Ovary (tissue), 3 donors: Measurements from ENCODE around the gene HGF.

Experiments used
- EP300 ChIP-seq: sonication (generic); formaldehyde crosslinking; IDR thresholded peaks from one replicate; pipeline ENCODE4 v1.6.1; 2017; ENCODE audit warnings: antibody characterized with exemption
- POLR2A ChIP-seq: fragments of 450-650 bp; IDR thresholded peaks from one replicate; pipeline ENCODE4 v1.6.1; 2017; ENCODE audit warnings: antibody characterized with exemption, mild to moderate bottlenecking, moderate library complexity
- TF ChIP-seq, protein P1 (sequence below), 3 donors: fragments of 450-650 bp in 2 of 3; fragments of 200-600 bp in 1 of 3; IDR thresholded peaks; one replicate each; pipeline versions ENCODE4 v1.5.1 to v1.8.0; 2016 to 2022; ENCODE audit warnings: antibody characterized with exemption in 3 of 3, mild to moderate bottlenecking in 1 of 3
- donor health status: DM: no; HTN: no; CAD: no.

DNA sequence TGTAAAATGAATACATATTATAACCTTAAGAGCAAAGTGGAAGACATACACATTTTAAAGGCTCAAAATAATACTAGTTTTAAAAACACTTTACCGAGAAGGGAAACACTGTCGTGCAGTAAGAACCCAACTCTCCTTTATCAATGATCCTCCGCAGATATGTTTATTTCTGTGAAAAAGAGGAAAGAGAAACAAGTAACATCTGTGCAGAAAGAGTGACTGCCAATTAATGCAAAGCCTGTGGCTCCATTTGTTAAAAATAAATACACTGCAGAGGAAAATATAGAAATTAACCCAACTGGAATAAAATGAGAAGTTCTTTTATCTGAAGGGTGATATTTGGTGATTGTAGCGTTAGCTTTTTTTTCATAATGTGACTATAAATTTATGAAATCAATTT lies 62.7 kb downstream of the HGF start:
- TF ChIP-seq, protein P1, sequence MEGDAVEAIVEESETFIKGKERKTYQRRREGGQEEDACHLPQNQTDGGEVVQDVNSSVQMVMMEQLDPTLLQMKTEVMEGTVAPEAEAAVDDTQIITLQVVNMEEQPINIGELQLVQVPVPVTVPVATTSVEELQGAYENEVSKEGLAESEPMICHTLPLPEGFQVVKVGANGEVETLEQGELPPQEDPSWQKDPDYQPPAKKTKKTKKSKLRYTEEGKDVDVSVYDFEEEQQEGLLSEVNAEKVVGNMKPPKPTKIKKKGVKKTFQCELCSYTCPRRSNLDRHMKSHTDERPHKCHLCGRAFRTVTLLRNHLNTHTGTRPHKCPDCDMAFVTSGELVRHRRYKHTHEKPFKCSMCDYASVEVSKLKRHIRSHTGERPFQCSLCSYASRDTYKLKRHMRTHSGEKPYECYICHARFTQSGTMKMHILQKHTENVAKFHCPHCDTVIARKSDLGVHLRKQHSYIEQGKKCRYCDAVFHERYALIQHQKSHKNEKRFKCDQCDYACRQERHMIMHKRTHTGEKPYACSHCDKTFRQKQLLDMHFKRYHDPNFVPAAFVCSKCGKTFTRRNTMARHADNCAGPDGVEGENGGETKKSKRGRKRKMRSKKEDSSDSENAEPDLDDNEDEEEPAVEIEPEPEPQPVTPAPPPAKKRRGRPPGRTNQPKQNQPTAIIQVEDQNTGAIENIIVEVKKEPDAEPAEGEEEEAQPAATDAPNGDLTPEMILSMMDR (IDR thresholded peaks at IDR 0.05) = no peak
- TF ChIP-seq POLR2A = no peak
- TF ChIP-seq EP300 = no peak
